ENCODE measurements around the gene CDK11B.
"Not testable (repeated sequence)": the region's sequence is repeated elsewhere in the genome, so short reads cannot be mapped to it uniquely, and the experiment has no call there.

The CDK11B gene

DNA sequence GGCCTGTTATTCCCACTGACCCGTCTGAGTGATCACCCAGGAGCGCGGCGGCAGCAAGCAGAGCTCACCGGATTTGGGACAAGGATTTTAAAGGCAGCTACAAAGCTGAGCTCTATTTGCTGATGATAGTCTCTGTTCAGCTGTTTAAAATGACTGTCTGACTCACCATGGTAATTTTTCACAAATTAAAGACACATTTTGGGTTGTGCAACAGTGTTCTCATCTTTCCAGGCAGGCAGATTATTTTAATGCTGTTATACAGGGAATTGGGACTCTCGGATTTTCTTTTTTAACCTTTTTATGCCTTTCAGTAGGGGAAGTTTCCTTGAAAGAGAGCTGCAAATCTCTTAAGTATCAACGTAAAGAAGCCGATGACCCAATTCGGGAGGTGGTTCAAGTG, 3.6 kb upstream of the CDK11B start:
- not testable (repeated sequence) for DNase-seq (ENCODE audit: low read depth)

DNA sequence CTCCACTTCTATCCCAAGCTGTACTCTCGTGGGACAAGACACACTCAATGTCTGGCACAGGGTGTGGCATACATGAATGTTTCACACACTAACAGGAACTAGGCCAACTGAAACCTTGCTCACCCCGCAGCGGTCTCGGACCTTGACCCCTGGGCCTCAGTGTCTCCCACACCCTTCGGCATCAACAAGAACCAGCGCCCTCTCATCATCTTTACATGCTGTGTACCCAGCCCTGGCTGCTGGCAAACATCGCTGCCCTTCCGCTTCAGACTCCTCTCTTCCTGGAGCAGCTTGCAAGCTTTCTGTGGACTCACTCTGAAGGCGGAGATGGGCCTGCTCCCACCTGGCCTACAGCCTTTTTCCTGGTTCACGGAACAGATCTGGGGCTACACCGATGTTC, 10.5 kb downstream of the CDK11B start:
- DNase-seq (ENCODE audit: low read depth) = not testable (repeated sequence)

DNA sequence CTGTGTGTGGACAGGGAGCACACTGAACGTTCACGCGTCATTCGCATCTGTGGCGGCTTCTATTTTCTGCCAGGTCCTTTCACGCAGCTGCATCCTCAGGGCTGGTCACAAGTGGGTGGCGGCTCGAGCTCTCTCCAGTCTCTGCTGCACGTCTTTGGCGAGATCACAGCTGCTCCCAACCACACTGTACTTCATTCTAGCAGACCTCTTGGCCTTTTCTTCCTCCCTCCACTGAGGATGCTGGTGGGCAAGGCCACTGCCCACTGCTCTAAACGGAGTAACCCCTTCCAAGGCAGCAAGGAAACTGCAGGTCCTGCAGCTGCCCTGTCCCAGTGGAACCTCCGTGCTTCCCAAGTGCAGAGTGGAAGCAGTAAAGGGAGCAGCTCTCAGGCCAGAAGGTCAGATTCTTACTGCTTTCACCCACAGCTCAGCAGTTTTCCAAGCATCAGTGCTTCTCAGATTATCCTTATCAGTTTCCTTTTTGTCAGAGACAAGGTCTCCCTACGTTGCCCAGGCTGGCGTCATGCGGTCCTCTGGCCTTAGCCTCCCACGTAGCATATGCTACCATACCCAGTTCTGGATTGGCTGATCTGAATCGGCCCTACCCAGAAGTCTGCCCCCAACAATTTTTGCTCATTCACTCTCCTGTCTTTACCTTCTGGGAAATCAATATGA, 11.1 kb downstream of the CDK11B start:
- DNase-seq (ENCODE audit: low read depth) = not testable (repeated sequence)

DNA sequence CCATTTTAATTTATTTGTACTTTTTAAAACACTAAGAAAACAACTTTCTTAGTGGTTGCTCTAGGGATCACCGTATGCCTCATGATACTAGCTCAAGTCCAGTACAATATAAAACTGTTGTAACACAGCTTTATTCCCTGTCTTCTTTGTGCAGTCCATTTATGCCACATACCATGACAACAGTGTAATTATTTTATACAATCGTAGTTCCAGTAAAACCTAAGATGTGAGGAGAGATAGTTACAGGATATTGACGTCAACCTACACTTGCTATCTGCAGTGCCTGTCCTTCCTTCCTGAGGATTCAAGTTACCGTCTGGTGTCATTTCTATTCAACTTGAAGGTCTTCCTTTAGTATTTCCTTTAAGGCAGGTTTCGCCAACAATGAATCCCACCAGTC, 12.5 kb downstream of the CDK11B start:
- DNase-seq (ENCODE audit: low read depth) = not testable (repeated sequence)

DNA sequence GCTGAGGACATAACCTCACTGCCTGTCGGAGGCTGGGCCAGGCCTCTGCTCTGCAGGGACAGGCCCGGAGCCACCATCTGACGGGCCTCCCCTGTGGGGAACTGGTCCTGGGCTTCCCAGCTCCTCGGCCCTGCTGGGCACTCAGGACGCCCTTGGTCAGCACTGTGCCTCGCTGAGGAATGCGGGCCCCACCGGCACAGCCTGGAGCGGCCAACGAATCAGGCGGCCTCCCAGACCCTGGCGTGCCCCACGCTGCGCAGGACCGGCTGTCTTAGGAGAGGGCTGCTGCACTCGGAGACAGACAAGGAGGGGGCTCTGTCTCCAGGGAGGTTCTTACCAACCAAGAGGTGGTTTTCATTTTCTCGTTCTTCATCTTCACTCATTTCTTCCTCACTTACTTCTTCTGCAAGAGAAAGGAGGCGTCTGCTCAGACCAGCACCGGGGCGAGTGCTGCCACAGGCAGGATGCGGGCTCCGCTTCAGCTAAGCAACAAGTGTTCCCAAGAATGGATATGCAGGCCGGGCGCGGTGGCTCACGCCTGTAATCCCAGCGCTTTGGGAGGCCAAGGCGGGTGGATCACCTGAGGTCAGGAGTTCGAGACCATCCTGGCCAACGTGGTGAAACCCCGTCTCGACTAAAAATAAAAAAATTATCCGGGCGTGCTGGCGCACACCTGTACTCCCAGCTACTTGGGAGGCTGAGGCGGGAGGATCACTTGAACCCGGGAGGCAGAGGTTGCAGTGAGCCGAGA, 17.9 kb downstream of the CDK11B start:
- DNase-seq (ENCODE audit: low read depth) = not testable (repeated sequence)

DNA sequence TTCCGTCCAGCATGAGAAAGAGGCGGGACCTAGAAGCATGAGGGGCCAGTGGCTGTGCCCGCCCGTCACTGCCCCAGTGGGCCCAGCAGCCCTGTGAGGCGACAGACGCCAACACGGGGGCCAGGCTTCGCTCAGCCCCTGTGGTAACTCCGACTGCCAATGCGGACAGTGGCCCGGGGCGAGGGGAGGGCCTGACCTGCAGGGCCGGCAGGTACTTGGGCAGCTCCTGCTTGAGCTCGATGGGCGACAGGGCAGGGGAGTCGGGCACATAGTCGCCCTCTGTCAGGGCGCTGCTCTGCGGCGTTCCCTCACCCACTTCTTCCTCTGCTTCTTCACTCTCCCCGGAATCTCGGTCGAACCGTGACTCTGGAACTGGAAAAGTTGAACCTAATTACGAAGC, 18.7 kb downstream of the CDK11B start:
- not testable (repeated sequence) for DNase-seq (ENCODE audit: low read depth)

DNA sequence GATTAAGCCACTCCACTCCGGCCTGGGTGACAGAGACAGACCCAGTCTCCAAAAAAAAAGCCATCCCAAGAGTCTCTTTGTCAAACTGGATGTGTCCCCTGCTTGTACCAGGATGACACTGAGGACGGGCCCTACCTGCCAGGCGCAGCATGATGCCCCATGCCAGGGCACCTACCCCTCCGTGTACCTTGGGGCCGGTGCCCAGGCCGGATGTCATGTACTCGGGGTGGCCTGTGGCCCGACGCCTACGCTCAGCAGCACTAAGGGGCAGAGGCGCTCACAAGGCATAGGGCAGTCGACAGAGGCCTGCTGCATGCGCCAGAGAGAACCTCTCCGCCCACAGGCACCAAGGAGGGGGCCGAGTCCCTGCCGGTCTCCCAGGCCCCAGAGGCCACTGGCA, 19.4 kb downstream of the CDK11B start:
- not testable (repeated sequence) for DNase-seq (ENCODE audit: low read depth)

DNA sequence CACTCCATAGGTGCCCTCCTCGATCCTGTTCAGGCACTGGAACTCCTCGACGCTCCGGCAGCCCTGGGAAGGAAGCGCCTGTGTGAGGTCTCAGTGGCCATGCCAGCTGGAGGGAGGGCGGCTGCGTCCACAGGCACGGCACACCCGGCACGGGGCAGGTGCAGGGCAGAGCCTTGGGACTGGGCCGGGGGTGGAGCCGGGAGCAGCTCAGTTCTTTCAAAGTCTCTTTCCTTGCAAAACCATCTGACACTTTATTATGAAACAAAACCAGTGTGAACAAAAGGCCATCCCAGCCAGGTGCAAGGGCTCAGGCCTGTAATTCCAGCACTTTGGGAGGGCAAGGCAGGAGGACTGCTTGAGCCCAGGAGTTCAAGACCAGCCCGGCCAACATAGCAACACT, 20.3 kb downstream of the CDK11B start:
- DNase-seq (ENCODE audit: low read depth) = not testable (repeated sequence)

DNA sequence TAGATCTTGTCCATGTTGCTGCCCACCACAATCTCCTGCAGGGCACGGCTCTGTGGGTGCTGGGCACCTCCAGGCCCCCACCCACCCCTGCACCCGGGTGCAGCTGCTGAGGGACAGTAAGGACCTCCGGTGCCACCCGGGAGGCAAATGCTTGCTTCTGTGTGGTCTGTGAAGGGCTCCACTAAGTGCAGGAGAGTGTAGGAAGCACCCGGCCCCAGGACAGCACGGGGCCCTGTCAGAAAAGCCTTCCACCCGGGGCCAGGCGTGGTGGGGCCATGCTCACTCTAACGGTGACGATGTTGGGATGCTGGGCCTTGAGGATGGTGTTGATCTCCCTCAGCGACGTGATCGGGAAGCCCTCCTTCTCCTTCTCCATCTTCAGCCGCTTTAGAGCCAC, 21.3 kb downstream of the CDK11B start:
- DNase-seq (ENCODE audit: low read depth) = not testable (repeated sequence)

DNA sequence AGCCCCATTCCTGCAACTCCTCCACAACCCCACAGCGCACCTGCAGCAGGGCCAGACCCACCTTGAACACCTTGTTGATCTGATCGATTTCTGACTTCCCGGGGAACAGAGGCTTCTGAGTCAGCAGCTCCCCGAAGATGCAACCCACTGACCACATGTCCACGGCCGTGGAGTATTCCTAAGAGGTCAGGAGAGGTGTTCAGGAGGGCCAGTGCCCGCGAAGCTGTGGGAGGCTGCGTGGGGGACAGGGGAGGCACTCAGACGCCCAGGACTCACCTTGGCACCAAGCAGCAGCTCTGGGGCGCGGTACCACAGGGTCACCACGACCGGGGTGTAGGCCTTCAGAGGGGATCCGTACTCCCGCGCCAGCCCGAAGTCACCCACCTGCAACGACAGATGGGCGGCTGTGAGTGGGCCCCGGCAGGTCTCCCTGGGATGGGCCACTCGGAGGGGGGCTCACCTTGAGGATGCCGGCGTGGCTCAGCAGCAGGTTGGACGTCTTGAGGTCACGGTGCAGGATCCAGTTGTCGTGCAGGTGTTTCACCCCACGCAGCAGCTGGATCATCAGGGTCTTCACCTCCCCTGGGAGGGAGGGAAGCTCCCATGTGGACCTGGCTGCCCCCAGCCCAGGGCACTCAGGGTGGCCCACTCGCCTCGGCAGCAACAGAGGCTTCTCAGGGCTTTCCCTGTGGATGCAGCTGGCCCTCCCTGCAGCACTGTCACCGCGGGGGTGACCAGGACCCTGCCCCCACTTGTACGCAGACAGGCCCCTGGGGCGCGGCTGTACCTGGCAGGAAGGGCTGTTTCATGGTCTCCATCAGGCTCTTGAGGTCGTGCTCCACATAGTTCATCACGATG, 22.0 kb downstream of the CDK11B start:
- not testable (repeated sequence) for DNase-seq (ENCODE audit: low read depth)

DNA sequence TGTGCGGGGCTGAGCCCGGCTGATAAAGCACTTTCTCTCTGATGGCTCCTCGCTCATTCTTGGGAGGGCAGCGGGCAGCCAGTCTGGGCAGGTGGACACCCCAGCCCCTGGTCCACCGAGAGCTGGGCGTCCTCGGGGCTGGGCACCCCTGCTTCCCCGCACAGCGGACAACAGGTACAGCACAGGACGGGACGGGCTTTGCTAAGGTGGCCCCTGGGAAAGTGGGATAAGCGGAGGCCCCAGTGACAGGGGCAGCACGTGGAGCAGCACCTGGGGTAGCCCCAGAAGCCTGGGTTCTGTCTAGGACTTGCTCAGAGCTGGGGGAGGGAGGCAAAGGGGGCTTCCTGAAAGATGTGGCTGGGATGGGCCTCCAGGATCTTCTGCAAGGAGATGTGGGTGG, 24.2 kb downstream of the CDK11B start:
- DNase-seq (ENCODE audit: low read depth) = not testable (repeated sequence)

DNA sequence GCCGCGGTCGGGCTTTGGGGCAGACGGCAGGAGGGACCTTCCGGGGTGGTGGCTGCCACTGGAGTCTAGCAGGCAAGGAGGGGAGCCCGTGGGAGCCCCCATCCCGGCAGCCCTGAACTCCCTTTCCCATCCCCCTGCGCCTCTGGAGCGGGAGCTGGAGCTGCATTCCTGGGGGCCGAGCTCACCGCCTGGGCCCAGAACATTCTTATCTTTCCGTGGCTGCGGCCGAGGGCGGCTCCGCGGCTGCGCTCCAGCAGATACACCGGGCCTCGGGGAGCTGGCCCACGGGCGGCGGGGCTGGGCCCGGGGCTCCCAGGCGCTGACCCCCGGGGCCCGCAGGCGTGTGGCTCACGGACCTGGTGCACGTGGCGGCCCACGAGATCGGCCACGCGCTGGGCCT, 25.4 kb downstream of the CDK11B start:
- DNase-seq (ENCODE audit: low read depth) = not testable (repeated sequence)

DNA sequence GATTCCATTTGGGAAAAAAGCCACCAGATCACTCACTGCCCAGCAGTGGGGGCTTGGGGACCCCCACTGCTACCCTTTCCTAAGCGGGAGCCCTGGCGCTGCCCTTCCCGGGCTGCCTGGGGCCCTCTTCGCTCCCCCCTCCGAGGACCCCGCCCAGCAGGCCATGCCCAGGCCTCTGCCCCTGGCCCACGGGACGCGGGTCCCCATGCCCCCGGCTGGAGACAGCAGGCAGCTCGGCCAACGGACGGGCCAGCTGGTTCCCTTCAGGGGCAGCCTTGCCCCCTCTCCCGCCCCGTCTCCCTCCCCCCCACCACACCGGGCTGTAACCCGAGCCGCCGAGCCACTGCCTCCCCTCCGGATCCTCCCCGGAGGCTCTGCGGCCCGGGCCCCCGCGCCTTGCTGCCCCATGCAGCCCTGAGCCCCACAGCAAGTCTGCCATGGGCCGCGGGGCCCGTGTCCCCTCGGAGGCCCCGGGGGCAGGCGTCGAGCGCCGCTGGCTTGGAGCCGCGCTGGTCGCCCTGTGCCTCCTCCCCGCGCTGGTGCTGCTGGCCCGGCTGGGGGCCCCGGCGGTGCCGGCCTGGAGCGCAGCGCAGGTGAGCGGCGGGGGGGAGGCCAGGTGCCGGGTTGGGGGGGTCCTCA, 26.9 kb downstream of the CDK11B start, which contains the start of gene MMP23B:
TSS of gene MMP23B (plus strand) at position 392 of the 639 bp plus-strand sequence. CDS start at position 438, 46 bp downstream.
- no peak for DNase-seq (ENCODE audit: low read depth)

DNA sequence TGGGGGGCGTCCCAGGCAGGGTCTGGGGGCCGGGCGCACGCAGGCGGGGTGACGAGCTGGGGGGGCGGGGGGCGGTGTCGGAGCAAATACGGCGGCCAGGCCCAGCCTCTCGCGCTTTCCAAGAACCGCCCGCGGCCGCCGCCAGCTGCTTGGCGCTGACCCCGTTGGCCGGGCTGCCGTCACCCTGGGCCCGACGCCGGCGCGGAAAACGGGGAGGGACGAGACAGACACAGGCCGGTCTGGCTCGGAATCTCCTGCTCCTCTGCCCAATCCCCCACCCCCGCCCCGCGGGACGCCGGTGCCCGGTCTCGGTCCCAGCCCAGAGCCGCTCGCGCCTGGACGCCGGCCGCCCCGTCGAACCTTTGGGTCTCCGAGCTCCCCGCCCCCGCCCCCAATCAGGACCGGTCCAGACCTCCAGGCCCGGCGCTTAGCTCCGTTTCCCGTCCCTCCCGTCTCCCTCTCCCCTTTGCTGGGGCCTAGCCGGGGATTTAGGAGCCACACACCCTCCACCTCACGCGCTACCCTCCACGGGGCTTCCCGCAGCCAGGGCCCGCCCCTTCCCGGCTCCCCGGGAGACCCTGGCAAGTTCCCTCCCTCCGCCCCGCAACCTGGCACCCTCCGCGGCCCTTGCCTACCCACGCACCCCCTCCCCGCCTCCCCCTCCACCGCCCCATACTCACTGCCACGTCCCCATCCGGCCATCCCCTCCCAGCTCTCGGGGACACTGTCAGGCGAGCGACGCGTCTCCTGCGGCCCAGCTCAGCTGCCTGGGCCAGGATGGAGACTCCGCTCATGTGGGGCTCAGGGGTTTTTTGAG, 27.6 kb downstream of the CDK11B start:
- DNase-seq (ENCODE audit: low read depth) = no peak

DNA sequence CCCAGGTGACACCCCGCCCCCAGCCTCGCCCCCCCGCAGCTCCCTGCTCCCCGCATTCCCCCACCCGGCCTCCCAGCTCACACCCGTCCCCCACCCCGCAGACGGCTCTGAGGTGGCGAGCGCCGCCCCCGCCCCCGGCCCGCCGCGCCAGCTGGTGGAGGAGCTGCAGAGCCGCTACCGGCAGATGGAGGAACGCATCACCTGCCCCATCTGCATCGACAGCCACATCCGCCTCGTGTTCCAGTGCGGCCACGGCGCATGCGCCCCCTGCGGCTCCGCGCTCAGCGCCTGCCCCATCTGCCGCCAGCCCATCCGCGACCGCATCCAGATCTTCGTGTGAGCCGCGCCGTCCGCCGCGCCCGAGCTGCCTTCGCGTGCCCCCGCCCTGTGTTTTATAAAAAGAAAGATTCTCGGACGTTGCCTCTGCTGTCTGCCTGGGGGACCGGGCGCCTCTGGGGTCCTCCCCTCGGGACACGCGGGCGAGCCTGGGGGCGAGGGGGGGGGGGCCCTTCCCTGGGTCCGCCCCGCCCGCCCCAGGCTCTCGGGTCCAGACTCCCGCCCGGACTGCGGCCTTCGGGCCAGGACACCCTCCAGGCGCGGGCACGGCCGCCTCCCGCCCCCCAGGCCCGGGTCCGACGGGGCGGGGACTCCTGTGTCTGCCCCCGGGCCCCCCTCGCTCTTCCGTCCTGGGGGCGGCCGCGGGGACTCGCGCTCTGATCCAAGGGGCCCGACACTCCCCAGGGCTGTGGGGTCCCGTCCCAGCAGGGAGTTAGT, 28.4 kb downstream of the CDK11B start:
- peak; percentile 95 for DNase-seq (ENCODE audit: low read depth)

DNA sequence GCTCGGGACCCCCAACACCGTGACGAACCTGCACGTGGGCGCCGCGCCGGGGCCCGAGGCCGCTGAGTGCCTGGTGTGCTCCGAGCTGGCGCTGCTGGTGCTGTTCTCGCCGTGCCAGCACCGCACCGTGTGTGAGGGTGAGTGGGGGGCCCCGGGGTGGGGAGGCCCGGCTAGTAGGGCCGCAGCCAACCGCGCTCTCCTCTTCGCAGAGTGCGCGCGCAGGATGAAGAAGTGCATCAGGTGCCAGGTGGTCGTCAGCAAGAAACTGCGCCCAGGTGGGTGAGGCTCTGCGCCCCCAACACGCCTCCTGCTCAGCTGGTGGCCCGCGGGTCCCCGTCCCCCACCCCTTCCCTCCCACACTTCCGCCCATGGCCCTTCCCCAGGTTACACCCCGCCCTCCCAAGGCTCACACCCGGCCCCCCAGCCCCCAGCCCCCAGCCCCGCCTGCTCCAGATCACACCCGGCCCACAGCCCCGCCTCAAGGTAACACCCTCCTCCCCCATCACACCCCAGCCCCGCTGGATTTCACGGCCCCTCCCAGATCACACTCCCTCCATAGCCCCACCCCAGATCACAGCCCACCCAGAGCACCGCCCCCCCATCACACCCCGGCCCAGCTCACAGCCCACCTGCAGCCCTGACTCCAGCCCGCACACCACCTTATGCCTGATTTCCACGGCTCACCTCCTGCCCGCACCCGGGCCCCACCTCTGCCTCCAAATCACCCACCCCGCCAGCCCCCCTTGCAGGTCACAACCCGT, 29.2 kb downstream of the CDK11B start:
- peak; percentile 61 for DNase-seq (ENCODE audit: low read depth)

DNA sequence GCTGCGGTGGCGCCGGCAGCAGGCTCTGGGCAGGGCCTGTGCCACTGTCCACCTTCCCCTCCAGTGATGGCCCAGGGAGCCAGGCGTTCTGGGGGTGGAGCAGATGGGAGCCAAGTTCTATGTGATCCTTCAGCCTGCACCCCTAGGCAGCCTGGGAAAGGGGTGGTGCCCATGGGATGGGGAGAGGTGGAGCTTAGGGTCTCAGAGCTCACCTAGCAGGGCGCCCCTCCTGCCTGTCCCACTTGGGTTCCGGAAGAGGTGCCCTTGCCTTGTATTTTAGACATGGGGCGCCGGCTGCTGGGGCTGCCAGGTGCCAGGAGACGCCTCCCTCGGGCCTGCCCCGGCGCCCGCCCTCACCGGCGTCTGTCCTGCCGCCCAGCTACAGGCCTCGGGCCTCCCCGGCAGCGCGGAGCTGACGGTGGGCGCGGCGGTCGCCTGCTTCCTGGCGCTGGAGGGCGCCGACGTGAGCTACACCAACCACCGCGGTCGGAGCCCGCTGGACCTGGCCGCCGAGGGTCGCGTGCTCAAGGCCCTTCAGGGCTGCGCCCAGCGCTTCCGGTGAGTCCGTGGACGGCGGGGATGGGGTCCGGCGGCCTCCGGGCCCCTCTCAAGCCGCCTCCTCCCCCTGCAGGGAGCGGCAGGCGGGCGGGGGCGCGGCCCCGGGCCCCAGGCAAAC, 29.9 kb downstream of the CDK11B start:
- no peak for DNase-seq (ENCODE audit: low read depth)

DNA sequence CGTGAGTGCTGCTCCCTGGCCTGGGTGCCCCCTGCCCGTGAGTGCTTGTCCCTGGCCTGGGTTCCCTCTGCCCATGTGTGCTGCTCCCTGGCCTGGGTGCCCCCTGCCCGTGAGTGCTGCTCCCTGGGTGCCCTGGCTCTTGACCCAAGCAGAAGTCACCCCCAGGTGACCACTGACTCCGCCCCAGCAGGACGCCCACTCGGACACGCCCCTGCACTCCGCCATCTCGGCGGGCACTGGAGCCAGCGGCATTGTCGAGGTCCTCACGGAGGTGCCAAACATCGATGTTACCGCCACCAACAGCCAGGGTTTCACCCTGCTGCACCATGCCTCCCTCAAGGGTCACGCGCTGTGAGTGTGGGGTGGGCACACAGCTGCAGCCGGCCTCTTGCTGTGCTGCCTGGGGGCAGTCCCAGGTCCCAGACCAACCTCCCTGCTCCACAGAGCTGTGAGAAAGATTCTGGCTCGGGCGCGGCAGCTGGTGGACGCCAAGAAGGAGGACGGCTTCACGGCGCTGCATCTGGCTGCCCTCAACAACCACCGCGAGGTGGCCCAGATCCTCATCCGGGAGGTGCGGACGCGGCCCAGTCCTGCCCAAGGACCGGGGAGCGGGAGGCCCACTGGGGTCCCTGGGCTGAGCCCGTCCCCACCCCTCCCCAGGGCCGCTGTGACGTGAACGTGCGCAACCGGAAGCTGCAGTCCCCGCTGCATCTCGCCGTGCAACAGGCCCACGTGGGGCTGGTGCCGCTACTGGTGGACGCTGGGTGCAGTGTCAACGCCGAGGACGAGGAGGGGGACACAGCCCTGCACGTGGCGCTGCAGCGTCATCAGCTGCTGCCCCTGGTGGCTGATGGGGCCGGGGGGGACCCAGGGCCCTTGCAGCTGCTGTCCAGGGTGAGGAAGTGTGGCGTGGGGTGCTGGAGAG, 30.7 kb downstream of the CDK11B start:
- DNase-seq (ENCODE audit: low read depth) = no peak

Data from activated T-helper 1 cell treated with Interleukin-2 at 50 U/mL for 16 hours (primary cell).